ENCODE measurements around the gene A1BG. TPM values are rescaled to one million over a fixed set of nuclear protein-coding genes. Genes with fewer than 3 reads are reported as not detected.

The A1BG gene
- total RNA-seq, 4 donors from 2014 or later, result 0.50 to 14.9 (median 3.4) TPM

DNA sequence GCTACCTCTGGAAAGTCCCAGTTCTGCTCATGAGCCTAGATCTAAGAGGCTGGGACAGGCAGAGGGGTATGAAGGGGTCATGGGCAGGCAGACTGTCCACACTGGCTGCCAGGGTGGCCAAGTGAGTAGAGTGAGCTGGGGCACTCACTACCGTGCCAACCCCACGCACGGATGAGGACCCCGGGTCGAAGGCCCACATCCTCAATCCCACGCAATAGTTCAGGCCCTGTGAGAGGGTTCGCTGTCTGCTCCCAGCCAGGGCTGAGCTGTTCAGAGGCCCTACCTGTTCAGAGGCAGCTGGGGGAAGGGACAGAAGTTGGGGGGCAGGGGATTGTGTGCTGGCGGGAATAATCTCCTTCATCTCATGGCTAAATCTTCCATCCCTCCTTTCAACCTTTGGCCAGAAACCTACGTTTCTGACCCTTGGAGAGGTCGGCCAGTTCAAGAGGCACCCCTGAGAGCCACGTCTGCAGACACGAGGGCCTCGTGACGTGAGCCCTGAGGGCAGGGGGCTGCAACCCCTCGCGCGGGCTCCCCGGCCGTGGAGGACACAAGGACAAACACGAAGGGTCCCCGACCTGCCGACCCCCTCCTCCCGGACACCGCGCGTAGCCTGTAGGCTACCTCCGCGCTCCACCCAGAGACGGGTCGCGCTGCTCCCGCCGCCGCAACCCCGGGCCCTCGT lies 32.7 kb upstream of the A1BG start:
- H3K9me3 ChIP-seq, result no peaks in the 10 kb centered on the region
- WGBS, 2 donors, result 9 to 13% methylated on average over 13 to 20 of the region's 36 CpGs

DNA sequence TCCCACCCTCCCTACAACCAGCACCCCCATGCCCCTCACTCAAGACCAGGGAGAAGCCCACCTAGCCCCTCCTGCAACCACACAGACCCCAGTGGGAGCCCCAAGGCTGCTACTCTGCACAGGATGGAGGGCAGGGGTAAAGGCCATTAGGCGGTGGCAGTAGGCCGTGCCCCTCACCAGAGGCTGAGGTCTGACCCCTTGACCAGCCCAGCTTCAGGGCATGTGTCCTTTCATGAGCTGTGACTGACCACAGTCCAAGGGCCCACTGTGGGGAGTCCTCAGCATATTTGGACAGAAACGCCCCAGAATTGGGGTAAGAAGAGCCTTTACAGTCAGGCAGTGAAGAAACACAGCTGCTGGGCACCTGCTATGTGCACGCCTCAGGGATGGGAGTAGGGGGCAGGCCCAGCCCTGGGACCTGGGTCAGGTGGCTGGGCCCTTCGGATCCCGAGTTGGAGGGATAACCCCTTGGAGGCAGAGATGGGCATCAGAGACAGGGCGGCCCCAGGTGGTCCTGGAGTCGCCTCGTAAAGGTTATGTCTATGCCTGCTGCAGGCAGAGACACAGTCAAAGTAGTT lies 32.1 kb upstream of the A1BG start:
- H3K27me3 ChIP-seq, result no peaks in the 10 kb centered on the region
- no peak for TF ChIP-seq POLR2A (IDR thresholded peaks at IDR 0.05)
- TF ChIP-seq, protein P1, sequence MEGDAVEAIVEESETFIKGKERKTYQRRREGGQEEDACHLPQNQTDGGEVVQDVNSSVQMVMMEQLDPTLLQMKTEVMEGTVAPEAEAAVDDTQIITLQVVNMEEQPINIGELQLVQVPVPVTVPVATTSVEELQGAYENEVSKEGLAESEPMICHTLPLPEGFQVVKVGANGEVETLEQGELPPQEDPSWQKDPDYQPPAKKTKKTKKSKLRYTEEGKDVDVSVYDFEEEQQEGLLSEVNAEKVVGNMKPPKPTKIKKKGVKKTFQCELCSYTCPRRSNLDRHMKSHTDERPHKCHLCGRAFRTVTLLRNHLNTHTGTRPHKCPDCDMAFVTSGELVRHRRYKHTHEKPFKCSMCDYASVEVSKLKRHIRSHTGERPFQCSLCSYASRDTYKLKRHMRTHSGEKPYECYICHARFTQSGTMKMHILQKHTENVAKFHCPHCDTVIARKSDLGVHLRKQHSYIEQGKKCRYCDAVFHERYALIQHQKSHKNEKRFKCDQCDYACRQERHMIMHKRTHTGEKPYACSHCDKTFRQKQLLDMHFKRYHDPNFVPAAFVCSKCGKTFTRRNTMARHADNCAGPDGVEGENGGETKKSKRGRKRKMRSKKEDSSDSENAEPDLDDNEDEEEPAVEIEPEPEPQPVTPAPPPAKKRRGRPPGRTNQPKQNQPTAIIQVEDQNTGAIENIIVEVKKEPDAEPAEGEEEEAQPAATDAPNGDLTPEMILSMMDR (IDR thresholded peaks at IDR 0.05), result no peak
- H3K27ac ChIP-seq, result peak overlapping the region in 2 of 3 donors; percentile 89 to 93
- intact Hi-C loops (cut with DNase I), result loop anchor here (10.0 kb wide), 1 partner anchor 61 kb away; the partner anchor contains the start of gene ZSCAN22
- whole genome bisulfite sequencing, 2 donors, result 92 to 100% methylated on average over 2 to 4 of the region's 9 CpGs
- peaks cover 0 to 4% of the 10 kb centered on the region in 2 donors for H3K36me3 ChIP-seq
- H3K4me3 ChIP-seq (replicated peaks in 1 of 3), result peak overlapping the region in 2 of 3 donors; percentile 54 to 82
- no peaks in the 10 kb centered on the region for H3K9me3 ChIP-seq
- DNase-seq, result no peak
- peaks cover 21 to 31% of the 10 kb centered on the region in 2 donors for H3K4me1 ChIP-seq

More for the DNA sequence above, 32.7 kb upstream of the A1BG start:
- Histone ChIP-seq H3K27me3 (no peaks in the 10 kb centered on the region), H3K36me3 (peaks cover 0 to 4% of the 10 kb centered on the region in 2 donors), H3K4me3 (replicated peaks in 1 of 3) (peak overlapping the region; percentile 54 to 82 (median 57)), H3K4me1 (peaks cover 21 to 30% of the 10 kb centered on the region in 2 donors), H3K27ac (peak overlapping the region; percentile 89 to 99 (median 93))
- intact Hi-C loops (cut with DNase I), result loop anchor here (10.0 kb wide), 1 partner anchor 61 kb away; the partner anchor contains the start of gene ZSCAN22
- TF ChIP-seq, protein P1 (IDR thresholded peaks at IDR 0.05), result no peak
- no peak for TF ChIP-seq POLR2A (IDR thresholded peaks at IDR 0.05)
- peak in 1 of 2 donors; percentile 29 for DNase-seq

DNA sequence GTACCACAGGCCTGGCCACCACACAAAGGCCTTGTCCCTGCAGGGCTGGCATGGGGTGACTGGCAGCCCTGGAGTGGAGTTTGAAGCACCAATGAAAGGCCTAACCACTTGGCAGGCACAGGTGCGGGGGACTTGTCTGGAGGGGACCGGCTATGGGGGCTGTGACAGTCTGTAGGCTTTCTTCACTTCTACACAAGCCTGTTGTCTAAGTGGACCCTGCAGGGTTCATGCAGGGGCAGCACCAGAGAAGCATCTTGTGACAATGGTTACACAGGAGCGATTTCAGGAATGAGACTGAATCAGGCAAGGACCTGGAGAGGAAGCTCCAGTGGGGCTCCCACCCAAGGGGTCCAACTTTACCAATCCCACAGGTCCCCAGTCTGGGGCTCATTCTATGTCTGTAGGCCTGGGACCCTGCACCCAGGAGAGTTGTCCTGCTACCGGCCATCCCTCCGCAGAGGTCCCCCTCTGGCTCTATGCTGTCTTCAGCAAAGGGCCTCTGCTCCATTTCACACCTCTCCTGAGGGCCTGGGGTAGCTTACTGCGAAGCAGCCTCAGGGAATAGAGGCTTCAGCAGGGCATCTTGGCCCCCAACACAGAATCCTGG lies 29.8 kb upstream of the A1BG start:
- WGBS, 2 donors, result 90 to 97% methylated on average over 5 of the region's 6 CpGs
- Histone ChIP-seq H3K27ac (no peak overlapping the region), H3K36me3 (no peaks in the 10 kb centered on the region), H3K4me1 (peaks cover 29 to 41% of the 10 kb centered on the region in 2 donors), H3K9me3 (no peaks in the 10 kb centered on the region), H3K27me3 (no peaks in the 10 kb centered on the region), H3K4me3 (replicated peaks in 1 of 3) (no peak overlapping the region)
- TF ChIP-seq, protein P1 (IDR thresholded peaks at IDR 0.05), result no peak
- DNase-seq, result no peak
- intact Hi-C loops (cut with DNase I), result loop anchor here (10.0 kb wide), 1 partner anchor 58 kb away; the partner anchor contains the start of gene ZSCAN22

DNA sequence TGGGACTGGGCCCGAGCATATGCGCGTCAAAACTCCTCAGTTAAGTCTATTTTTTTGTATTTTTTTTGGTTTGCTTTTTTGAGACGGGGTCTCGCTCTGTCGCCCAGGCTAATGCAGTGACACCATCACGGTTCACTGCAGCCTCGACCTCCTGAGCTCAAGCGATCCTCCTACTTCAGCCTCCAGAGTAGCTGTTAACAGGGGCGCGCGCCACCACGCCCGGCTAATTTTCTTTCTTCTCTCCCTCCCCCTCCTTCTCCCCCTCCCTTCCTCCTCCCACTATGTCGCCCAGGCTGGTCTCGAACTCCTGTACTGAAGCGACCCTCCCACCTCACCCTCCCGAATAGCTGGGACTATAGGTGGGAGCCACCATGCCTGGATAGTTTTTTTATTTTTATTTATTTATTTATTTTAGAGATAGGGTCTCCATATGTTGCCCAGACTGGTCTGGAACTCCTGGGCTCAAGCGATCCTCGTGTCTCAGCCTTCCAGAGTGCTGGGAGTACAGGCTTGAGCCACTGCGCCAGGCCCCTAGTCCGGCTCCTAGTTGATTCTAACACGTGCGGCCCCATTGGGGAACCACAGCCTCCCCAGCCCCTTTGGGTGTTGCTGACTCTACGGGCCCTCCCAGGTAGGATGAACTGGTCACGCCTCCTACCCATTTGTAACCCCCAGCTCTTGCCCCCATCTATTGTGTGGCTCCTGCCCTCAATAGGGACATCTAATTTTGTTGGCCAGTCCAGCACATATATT lies 28.3 kb upstream of the A1BG start:
- intact Hi-C loops (cut with DNase I), result loop anchor here (10.0 kb wide), 1 partner anchor 57 kb away; the partner anchor contains the start of gene ZSCAN22
- TF ChIP-seq, protein P1 (IDR thresholded peaks at IDR 0.05), result no peak
- H3K36me3 ChIP-seq, result no peaks in the 10 kb centered on the region

More for the DNA sequence above, 28.3 kb upstream of the A1BG start:
- H3K27ac ChIP-seq, result peak overlapping the region; percentile 26 to 72 (median 54)
- peaks cover 22 to 34% of the 10 kb centered on the region in 2 donors for H3K4me1 ChIP-seq
- H3K4me3 ChIP-seq (replicated peaks in 1 of 3), result peak overlapping the region in 2 of 3 donors; percentile 47 to 70
- H3K27me3 ChIP-seq, result no peaks in the 10 kb centered on the region
- H3K9me3 ChIP-seq, result no peaks in the 10 kb centered on the region
- WGBS, 2 donors, result 31 to 32% methylated on average over 26 of the region's 26 CpGs
- DNase-seq, result no peak

All from thyroid gland (tissue), 4 donors.